GM18502 (cell line): Measurements from ENCODE around the gene MAP3K13.
A peak's percentile ranks its signal among the peaks of the same experiment; 100 is the strongest.
"Not testable (repeated sequence)": the region's sequence is repeated elsewhere in the genome, so short reads cannot be mapped to it uniquely, and the experiment has no call there.

Experiments used
- ATAC-seq: cut with Tn5 transposase; IDR thresholded peaks from one replicate; pipeline ENCODE4 v1.9.1; 2021; ENCODE audit warnings: mild to moderate bottlenecking; ENCODE audit not compliant: unreplicated experiment, poor library complexity

The MAP3K13 gene

GRCh38 chr3:185340751-185341150 lies 22.2 kb upstream of the MAP3K13 start:
- ATAC-seq: no peak

- ATAC-seq: no peak
These were observed 21.1 kb upstream of the MAP3K13 start for GRCh38 chr3:185341616-185342458.

DNA sequence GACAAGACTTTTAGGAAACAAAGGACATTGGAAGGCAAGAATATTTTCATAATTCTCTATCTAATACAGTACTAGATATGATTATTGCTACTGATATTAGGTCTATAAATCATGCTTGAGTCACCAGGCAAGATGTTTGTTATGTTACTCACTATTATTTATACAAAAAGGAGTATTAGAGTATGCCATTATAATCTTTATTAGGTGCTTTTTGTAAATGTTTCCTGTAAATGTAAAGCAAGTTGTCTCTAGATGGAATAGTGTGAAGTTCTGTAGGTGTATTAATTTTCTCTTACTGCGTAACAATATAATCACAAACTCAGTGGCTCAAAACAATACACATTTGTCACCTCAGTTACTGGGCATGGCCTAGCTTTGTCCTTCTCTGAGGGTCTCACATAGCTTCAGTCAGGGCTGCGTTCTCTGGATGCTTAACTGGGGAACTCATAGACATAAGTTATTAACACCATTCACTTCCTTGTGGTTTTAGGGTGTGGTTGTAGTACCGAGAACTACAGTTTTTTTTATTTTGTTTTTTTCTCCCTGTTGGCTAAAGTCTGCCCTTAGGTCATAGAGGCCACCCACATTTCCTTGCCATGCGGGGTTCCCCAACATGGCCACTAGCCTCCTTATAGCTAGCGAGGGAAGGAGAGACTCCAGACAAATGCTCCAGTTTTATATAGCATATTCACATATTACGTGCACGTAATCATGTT lies 20.3 kb upstream of the MAP3K13 start:
- no peak for ATAC-seq

DNA sequence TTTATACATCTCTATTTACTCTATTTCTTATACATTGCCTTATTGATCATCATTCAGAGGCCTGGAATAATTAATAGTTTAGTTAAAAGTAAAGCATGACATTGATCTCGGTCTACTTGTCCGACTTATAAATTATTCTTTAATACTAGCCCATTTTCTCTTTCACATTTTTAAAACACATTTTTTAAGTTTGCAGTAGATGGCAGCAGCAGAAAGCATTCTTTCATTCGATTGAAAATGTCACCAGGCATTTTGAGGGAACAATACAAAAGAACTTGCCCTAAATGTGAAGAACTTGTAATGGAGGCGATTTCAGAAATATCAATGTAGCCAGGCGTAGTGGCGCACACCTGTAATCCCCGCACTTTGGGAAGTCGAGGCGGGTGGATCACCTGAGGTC lies 15.5 kb upstream of the MAP3K13 start:
- no peak for ATAC-seq

DNA sequence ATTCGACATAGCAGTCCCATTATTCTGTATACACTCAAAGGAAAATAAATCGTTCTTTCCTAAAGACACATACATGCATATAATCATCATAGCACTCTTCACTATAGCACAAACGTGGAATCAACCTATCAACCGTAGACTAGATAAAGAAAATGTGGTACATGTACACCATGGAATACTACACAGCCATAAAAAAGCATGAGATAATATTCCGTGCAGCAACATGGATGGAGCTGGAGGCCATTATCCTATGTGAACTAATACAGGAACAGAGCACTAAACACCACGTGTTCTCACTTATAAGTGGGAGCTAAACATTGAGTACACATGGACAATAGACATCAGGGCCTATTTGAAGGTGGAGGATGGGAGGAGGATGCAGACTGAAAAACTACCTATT lies 12.1 kb upstream of the MAP3K13 start:
- ATAC-seq: no peak

DNA sequence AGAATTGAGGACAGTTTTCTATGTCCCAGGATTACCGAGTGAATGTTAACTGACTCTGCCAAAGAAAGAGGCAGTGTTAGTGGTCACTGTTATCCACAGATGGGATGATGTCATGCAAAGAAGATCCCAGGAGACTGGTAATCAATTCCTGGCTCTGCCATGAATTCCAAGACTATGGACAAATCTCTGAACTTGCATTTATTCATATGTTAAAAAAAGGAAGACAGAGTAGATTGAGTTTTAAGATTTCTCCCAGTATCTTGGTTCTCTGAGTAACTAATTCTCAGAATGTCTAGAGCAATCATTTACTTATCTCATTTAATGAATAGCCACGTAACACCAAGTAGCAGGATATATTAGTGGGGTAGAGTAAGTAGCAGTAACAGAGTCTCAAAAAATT lies 11.5 kb upstream of the MAP3K13 start:
- no peak for ATAC-seq

DNA sequence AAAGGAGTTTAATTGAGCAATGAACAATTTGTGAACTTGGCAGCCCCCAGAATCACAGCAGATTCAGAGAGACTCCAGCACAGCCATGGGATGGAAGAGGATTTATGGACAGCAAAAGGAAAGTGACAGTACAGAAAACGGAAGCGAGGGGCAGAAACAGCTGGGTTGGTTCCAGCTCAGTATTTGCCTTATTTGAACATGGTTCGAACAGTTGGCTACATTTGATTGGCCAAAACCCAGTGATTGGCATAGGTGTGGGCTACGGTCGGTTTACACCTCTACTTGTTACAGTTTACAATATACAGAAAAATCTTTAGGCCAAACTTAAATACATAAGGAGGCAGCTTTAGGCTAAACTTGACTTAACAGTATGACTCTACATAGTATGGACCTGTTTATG lies 9.7 kb upstream of the MAP3K13 start:
- no peak for ATAC-seq

- peak; percentile 99 for ATAC-seq
These were observed 8.9 kb upstream of the MAP3K13 start for GRCh38 chr3:185353823-185354614.

DNA sequence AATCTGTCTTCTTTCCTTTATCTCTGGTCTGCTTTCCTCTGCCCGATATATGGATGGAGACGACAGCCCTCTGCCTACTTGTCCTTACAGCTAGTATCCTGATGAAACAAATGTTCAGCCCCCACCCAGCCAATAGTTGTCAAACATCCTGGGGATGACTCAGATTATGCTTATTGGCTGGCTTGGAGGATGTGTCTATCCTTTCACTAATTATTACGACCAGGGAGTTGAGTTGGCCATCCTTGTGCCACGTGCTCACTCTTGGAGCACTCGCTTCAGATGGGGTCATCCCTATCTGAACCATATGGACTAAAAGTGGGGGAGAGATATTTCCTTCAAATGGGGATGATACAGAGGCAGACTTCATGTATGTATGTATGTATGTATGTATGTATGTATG lies 6.4 kb upstream of the MAP3K13 start:
- no peak for ATAC-seq

DNA sequence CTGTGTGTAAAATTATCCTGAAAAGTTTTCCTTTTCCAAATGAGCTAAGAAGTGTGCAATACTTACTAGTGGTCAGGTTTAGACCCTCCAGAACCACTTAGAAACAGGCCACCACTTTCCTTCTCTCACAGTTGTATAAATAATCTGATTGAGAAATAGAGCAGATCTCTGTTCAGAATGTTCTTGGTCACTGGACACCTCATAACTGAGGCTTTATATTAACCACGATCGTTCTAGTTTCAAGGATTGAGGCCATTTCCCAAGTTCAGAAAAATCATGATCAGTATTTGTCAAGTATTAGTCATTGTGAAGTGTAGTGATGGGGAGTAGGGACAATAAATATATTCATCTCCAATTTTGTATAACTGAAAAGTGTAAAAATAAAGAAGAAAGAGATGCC lies 1.0 kb upstream of the MAP3K13 start:
- ATAC-seq: no peak

DNA sequence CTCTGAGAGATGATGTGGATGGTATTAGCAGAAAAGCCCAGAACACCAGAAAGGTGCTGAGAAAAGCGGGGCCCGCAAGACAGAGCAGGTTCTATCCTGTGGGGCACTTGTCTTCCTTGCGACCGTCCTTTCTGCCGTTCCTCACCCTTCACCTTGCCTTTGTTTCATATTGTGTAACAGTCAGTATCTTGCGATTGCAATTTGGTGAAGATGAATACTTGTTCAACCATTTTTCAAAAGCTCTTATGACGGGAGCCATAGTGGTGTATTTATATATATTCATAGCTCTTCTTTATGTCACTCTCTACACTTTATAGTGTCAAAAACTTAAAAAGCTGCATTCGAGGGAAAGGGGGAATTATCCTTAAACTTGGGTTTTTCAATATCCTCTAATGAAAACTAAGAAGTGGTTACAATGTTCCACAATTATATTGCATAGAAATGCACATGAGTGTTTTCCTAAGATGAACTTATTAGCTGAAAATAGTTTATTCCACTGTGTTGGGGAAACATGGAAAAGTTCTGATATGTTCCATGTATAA lies 797 bp downstream of the MAP3K13 start:
- ATAC-seq: peak; percentile 42

GRCh38 chr3:185365291-185366073 lies 2.5 kb downstream of the MAP3K13 start:
- no peak for ATAC-seq

DNA sequence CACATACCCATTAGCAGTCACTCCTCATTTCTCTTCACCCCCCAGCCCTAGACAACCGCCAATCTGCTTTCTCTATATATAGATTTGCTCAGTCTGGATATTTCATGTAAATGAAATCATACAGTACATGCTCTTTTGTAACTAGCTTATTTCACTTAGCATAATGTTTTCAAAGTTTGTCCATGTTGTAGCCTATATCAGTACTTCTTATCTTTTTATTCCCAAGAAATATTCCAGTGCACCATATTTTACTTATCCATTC lies 3.1 kb downstream of the MAP3K13 start:
- ATAC-seq: no peak

DNA sequence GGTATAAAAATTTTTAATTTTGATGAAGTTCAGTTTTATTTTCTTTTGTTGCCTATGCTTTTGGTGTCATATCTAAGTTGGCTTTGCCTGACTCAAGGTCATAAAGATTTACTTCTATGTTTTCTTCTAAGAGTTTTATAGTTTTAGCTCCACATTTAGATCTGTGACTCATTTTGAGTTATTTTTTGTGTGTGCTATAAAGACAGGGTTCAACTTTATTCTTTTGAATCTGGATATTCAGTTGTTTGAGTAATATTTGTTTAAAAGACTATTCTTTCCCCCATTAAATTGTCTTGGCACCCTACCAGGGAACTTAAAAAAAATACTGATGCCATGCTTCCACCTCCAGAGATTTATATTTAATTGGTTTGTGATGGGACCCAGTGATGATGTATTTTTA lies 4.0 kb downstream of the MAP3K13 start:
- no peak for ATAC-seq

- not testable (repeated sequence) for ATAC-seq
These were observed 7.4 kb downstream of the MAP3K13 start for GRCh38 chr3:185370349-185370748.

DNA sequence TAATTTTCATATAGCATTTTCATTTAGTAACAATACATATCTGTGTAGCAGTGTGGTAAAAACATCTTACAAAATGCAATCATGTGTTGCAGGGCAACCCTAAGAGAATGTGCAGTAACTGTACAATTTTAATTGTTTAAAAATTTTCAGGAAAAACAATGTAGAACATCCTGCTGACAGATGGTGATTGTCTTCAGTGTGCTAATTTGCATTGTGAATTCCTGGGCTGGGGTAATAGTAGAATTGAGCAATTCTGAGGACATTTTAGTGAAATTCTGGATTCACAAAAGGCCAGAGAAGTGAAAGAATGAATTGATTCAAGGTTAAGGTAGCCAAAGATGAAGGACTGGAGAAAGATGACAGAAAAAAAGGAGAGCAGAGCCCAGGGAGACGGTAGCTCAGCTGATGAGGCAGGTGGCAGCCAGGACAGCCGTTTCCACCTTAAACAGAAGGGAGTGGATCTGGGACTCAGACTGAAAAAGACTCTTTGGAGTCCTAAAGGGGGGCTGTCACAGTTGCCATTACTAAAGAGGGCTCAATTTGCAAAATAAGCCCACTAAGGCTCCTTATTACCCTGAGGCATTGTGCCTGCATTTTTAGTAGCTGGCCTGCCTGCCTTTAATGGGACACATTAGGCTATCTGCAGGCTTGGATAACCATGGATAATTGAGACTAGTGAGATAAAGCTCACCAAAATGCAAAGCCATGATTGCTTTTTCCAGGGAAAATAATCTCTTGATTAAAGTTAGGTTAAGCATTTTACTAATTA lies 8.6 kb downstream of the MAP3K13 start:
- ATAC-seq: no peak

DNA sequence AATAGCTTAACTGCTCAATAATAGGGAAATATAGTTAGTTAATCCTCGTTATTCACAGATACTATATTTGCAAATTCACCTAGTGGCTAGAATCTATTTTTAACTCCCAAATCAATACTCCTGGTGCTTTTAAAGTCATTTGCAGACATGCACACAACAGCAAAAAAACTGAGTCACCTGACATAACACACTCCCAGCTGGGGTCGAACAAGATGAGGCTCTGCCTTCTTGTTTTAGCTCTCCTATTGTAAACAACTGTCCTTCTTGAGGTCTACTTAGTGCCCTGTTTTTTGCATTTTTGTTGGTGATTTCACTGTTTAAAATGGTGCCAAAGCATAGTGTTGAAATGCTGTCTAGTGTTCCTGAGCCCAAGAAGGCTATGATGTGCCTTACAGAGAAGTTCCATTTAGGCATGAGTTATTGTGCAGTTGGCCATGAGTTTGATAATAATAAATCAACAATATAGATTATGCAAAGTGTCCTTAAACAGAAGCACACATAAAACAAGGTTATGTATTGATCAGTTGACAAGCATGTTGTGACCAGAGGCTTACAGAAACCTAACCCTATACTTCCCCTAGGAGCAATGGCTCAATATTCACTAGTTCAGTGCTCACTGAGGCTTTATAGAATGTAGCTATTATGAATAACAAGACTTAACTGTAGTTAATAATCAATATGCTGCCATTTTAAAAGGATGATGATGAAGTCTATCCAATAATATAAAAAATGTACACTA lies 18.6 kb downstream of the MAP3K13 start:
- no peak for ATAC-seq

DNA sequence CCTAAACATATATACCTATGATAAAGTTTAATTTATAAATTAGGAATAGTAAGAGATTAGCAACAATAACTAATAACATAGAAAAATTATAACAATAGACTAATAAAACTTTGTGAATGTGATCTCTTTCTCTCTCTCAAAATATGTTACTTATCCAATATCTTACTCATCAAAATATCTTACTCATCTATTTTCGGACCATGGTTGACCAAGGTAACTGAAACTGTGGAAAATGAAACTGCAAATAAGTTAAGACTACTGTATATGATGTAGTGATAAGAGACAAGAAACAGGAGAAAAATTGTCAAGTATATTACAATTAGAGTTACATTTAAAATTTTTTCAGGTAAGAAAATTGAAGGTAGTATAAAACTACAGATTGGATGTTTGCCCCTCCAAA lies 19.2 kb downstream of the MAP3K13 start:
- no peak for ATAC-seq

DNA sequence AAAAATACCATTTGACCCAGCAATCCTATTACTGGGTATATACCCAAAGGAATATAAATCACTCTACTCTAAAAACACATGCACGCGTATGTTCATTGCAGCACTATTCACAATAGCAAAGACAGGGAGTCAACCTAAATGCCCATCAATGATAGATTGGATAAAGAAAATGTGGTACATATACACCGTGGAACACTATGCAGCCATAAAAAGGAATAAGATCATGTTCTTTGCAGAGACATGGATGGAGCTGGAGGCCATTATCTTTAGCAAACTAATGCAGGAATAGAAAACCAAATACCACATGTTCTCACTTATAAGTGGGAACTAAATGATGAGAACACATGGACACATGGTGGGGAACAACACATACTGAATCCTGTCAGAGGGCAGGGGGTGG lies 23.6 kb downstream of the MAP3K13 start:
- not testable (repeated sequence) for ATAC-seq
